ENCODE data around the gene KLF2.
"Not testable (repeated sequence)": the region's sequence is repeated elsewhere in the genome, so short reads cannot be mapped to it uniquely, and the experiment has no call there.

The KLF2 gene

DNA sequence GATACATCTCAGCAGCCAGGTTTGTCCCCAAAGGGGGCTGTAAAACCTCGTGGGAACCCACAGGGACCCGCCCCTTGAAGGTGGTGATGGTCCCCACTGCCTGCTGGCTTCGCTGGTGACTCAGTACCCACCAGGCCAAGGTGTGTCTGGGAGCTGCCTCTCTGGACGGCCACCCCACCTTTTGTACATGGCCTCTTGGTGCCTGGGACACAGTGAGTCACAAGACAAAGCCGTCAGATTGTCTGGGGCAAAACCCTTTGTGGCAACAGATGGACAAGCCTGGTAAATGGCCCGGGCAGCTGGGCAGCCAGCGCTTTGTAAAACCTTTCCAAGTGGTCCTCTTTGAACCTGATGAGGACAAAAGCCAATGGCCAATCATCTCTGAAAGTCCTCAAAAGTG is 27.9 kb upstream of the KLF2 start:
- Histone ChIP-seq H3K4me1 (ENCODE audit: insufficient read depth, low read length) (no peaks in the 10 kb centered on the region), H3K4me3 (ENCODE audit: low read length) (no peak overlapping the region), H2AFZ (ENCODE audit: low read depth, low read length) (no peak overlapping the region), H3K27me3 (ENCODE audit: insufficient read depth, low read length) (no peaks in the 10 kb centered on the region), H3K9me3 (ENCODE audit: low read length) (no peaks in the 10 kb centered on the region), H3K36me3 (ENCODE audit: insufficient read depth, low read length) (no peaks in the 10 kb centered on the region)

DNA sequence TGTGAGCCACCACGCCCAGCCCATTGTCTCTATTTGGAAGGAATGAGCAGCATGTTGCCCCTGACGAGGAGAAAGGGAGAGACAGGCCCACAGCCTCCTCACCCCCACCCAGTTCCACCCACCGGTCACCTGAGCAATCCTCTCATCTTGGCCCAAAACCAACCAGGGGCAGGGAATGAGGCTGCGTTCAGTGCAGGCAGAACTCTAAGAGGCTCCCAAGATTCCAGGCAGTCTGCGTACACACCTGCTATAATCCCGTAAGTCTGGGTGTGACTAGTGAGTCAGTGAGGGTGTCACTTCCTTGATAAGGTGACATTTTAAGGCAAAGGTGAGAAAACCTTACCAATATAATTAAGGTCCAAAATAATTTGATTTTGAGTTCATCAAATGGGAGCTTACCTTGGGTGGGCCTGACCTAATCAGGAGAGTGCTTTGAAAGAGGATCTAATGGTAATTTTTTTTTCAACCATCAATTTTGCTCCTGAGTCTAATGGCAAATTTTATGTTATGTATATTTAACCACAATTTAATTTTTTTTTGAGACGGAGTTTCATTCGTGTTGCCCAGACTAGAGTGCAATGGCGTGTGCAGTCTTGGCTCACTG is 26.9 kb upstream of the KLF2 start:
- Histone ChIP-seq H3K9me3 (ENCODE audit: low read length) (no peaks in the 10 kb centered on the region), H3K4me3 (ENCODE audit: low read length) (no peak overlapping the region), H3K36me3 (ENCODE audit: insufficient read depth, low read length) (no peaks in the 10 kb centered on the region), H2AFZ (ENCODE audit: low read depth, low read length) (no peak overlapping the region), H3K27me3 (ENCODE audit: insufficient read depth, low read length) (no peaks in the 10 kb centered on the region), H3K4me1 (ENCODE audit: insufficient read depth, low read length) (no peaks in the 10 kb centered on the region)

- Histone ChIP-seq H2AFZ (ENCODE audit: low read depth, low read length) (no peak overlapping the region), H3K9me3 (ENCODE audit: low read length) (no peaks in the 10 kb centered on the region), H3K36me3 (ENCODE audit: insufficient read depth, low read length) (no peaks in the 10 kb centered on the region), H3K4me3 (ENCODE audit: low read length) (no peak overlapping the region), H3K4me1 (ENCODE audit: insufficient read depth, low read length) (no peaks in the 10 kb centered on the region), H3K27me3 (ENCODE audit: insufficient read depth, low read length) (no peaks in the 10 kb centered on the region)
Measured at GRCh38 chr19:16298334-16298733, 26.3 kb upstream of the KLF2 start.

- Histone ChIP-seq H3K4me1 (ENCODE audit: insufficient read depth, low read length) (no peaks in the 10 kb centered on the region), H2AFZ (ENCODE audit: low read depth, low read length) (no peak overlapping the region), H3K27me3 (ENCODE audit: insufficient read depth, low read length) (no peaks in the 10 kb centered on the region), H3K4me3 (ENCODE audit: low read length) (no peak overlapping the region), H3K9me3 (ENCODE audit: low read length) (no peaks in the 10 kb centered on the region), H3K36me3 (ENCODE audit: insufficient read depth, low read length) (no peaks in the 10 kb centered on the region)
Measured at GRCh38 chr19:16301999-16302694, 22.5 kb upstream of the KLF2 start.

- H2AFZ ChIP-seq (ENCODE audit: low read depth, low read length) = no peak overlapping the region
- no peaks in the 10 kb centered on the region for H3K9me3 ChIP-seq (ENCODE audit: low read length)
- H3K36me3 ChIP-seq (ENCODE audit: insufficient read depth, low read length) = no peaks in the 10 kb centered on the region
- H3K27me3 ChIP-seq (ENCODE audit: insufficient read depth, low read length) = no peaks in the 10 kb centered on the region
- no peak overlapping the region for H3K4me3 ChIP-seq (ENCODE audit: low read length)
- no peaks in the 10 kb centered on the region for H3K4me1 ChIP-seq (ENCODE audit: insufficient read depth, low read length)
Measured at GRCh38 chr19:16303755-16304154, 20.9 kb upstream of the KLF2 start.

GRCh38 chr19:16304511-16304910 is 20.1 kb upstream of the KLF2 start:
- H3K4me1 ChIP-seq (ENCODE audit: insufficient read depth, low read length); H3K36me3 ChIP-seq (ENCODE audit: insufficient read depth, low read length): not testable (repeated sequence)

GRCh38 chr19:16305060-16305459 is 19.6 kb upstream of the KLF2 start:
- H3K9me3 ChIP-seq (ENCODE audit: low read length); H3K4me3 ChIP-seq (ENCODE audit: low read length); H3K27me3 ChIP-seq (ENCODE audit: insufficient read depth, low read length); H3K4me1 ChIP-seq (ENCODE audit: insufficient read depth, low read length); H2AFZ ChIP-seq (ENCODE audit: low read depth, low read length); H3K36me3 ChIP-seq (ENCODE audit: insufficient read depth, low read length): not testable (repeated sequence)

More at GRCh38 chr19:16304511-16304910, 20.1 kb upstream of the KLF2 start:
- not testable (repeated sequence) for H3K27me3 ChIP-seq (ENCODE audit: insufficient read depth, low read length); H3K4me3 ChIP-seq (ENCODE audit: low read length); H2AFZ ChIP-seq (ENCODE audit: low read depth, low read length); H3K9me3 ChIP-seq (ENCODE audit: low read length)

GRCh38 chr19:16306728-16307402 is 17.8 kb upstream of the KLF2 start:
- Histone ChIP-seq H3K36me3 (ENCODE audit: insufficient read depth, low read length) (no peaks in the 10 kb centered on the region), H3K9me3 (ENCODE audit: low read length) (no peaks in the 10 kb centered on the region), H3K27me3 (ENCODE audit: insufficient read depth, low read length) (no peaks in the 10 kb centered on the region), H2AFZ (ENCODE audit: low read depth, low read length) (no peak overlapping the region), H3K4me1 (ENCODE audit: insufficient read depth, low read length) (no peaks in the 10 kb centered on the region), H3K4me3 (ENCODE audit: low read length) (no peak overlapping the region)

DNA sequence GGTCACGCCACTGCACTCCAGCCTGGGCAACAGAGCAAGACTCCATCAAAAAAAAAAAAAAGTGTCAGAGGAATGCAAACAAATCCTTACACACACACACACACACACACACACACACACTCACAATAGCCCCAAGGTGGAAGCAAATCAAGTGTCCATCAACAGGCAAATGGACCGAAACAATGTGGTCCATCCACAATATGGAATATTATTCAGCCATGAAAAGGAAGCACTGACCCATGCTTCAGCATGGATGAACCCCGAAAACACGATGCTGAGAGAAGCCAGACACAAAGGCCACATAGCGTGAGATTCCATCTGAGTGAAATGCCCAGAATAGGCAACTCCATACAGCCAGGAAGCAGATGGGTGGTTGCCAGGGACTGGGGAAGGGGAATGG is 16.5 kb upstream of the KLF2 start:
- no peaks in the 10 kb centered on the region for H3K27me3 ChIP-seq (ENCODE audit: insufficient read depth, low read length)
- no peaks in the 10 kb centered on the region for H3K36me3 ChIP-seq (ENCODE audit: insufficient read depth, low read length)
- H3K4me1 ChIP-seq (ENCODE audit: insufficient read depth, low read length) = no peaks in the 10 kb centered on the region
- H2AFZ ChIP-seq (ENCODE audit: low read depth, low read length) = no peak overlapping the region
- H3K9me3 ChIP-seq (ENCODE audit: low read length) = no peaks in the 10 kb centered on the region
- no peak overlapping the region for H3K4me3 ChIP-seq (ENCODE audit: low read length)

- Histone ChIP-seq H3K36me3 (ENCODE audit: insufficient read depth, low read length) (no peaks in the 10 kb centered on the region), H2AFZ (ENCODE audit: low read depth, low read length) (no peak overlapping the region), H3K27me3 (ENCODE audit: insufficient read depth, low read length) (no peaks in the 10 kb centered on the region), H3K4me1 (ENCODE audit: insufficient read depth, low read length) (no peaks in the 10 kb centered on the region), H3K9me3 (ENCODE audit: low read length) (no peaks in the 10 kb centered on the region), H3K4me3 (ENCODE audit: low read length) (no peak overlapping the region)
Measured at GRCh38 chr19:16309643-16310042, 15.0 kb upstream of the KLF2 start.

- Histone ChIP-seq H2AFZ (ENCODE audit: low read depth, low read length) (no peak overlapping the region), H3K36me3 (ENCODE audit: insufficient read depth, low read length) (no peaks in the 10 kb centered on the region), H3K9me3 (ENCODE audit: low read length) (peaks cover 2% of the 10 kb centered on the region), H3K4me3 (ENCODE audit: low read length) (no peak overlapping the region), H3K27me3 (ENCODE audit: insufficient read depth, low read length) (no peaks in the 10 kb centered on the region), H3K4me1 (ENCODE audit: insufficient read depth, low read length) (no peaks in the 10 kb centered on the region)
Measured at GRCh38 chr19:16315825-16316505, 8.7 kb upstream of the KLF2 start.

DNA sequence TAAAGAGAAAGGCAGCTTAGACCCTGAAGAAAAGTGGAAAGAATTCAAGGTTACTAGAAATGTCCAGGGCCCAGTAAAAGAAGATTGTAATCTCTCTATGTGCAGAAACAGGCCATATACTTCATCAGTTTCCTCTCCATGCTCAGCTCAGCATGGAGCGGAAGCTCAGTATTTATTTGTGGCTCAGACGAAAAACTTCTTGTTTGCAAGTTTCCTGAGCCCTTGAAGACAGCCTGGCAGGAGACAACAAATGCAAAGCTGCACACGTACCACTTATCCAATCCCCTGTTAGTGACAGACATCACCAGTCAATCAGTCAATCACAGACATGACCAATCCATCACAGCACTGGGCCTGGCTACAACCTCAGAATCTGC is 8.1 kb upstream of the KLF2 start:
- Histone ChIP-seq H2AFZ (ENCODE audit: low read depth, low read length) (no peak overlapping the region), H3K36me3 (ENCODE audit: insufficient read depth, low read length) (no peaks in the 10 kb centered on the region), H3K27me3 (ENCODE audit: insufficient read depth, low read length) (no peaks in the 10 kb centered on the region), H3K9me3 (ENCODE audit: low read length) (peaks cover 2% of the 10 kb centered on the region), H3K4me3 (ENCODE audit: low read length) (no peak overlapping the region), H3K4me1 (ENCODE audit: insufficient read depth, low read length) (no peaks in the 10 kb centered on the region)

DNA sequence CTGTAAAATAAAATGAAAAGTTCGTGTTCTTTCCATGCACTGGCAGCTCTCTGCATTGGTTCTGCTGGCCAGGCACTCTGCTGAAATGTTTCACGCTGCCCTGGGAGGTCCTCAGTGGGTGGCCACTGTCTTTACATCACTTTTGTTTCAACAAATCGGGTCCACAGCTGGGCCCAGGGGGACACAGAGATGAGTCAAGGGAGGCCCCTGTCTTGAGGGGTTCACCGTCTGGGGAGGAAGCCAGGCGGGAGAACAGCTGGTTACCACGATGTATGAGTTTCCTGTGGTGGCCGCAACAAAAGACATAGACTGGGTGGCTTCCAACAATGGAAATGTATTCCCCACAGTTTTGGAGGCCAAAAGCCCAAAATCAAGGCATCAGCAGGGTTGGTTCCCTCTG is 5.1 kb upstream of the KLF2 start:
- Histone ChIP-seq H3K4me1 (ENCODE audit: insufficient read depth, low read length) (no peaks in the 10 kb centered on the region), H3K4me3 (ENCODE audit: low read length) (no peak overlapping the region), H3K36me3 (ENCODE audit: insufficient read depth, low read length) (no peaks in the 10 kb centered on the region), H3K27me3 (ENCODE audit: insufficient read depth, low read length) (peaks cover 5% of the 10 kb centered on the region), H3K9me3 (ENCODE audit: low read length) (peaks cover 2% of the 10 kb centered on the region), H2AFZ (ENCODE audit: low read depth, low read length) (no peak overlapping the region)
